Measurements from ENCODE around the gene SEMA5A.

Gene SEMA5A

DNA sequence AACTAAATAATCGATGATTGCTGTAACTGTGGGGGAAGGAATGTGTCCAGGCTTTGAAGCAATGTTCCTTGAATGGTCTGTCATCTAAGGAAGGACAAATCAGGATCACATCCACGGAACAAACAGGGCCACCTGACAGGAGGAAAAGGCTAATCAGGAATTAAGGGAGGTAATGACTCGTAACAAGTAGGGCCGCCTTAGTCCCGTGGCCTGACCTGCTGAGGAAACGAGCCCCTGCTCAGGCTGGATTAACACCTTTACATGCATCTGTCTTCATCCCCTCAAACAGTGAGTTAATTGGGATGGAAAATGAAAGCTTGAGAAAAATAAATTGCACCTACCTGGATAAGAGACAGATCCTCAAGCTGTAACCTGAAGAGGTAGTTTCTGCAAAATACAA is 227.8 kb downstream of the SEMA5A start:
- intact Hi-C loops (cut with micrococcal nuclease): no loop called here
- Mint-ChIP-seq H3K27me3 (no peaks in the 10 kb centered on the region), H3K36me3 (ENCODE audit: low read depth) (no peaks in the 10 kb centered on the region), H3K27ac (no peak overlapping the region), H3K9me3 (no peaks in the 10 kb centered on the region), H3K4me3 (no peak overlapping the region), H3K4me1 (ENCODE audit: low read depth) (no peaks in the 10 kb centered on the region)

DNA sequence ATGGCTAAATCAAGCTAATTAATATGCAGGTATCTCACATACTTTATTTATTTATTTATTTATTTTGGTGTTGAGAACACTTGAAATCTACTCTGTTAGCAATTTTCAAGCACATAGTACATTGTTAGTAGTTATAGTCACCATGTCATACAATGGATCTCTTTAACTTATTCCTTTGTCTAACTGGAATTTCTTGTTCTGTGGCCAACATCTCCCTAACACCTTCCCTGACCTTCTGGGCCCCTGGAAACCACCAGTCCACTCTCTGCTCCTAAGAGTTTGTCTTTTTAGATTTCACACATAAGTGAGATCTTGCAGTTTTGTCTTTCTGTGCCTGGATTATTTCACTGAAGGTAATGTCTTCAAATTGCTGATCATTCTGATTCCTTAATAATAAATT is 229.1 kb downstream of the SEMA5A start:
- Mint-ChIP-seq H3K4me1 (ENCODE audit: low read depth) (no peaks in the 10 kb centered on the region), H3K27ac (no peak overlapping the region), H3K27me3 (no peaks in the 10 kb centered on the region), H3K36me3 (ENCODE audit: low read depth) (no peaks in the 10 kb centered on the region), H3K4me3 (no peak overlapping the region), H3K9me3 (no peaks in the 10 kb centered on the region)
- intact Hi-C loops (cut with micrococcal nuclease): no loop called here

GRCh38 chr5:9316041-9316440 is 229.8 kb downstream of the SEMA5A start:
- no peaks in the 10 kb centered on the region for H3K36me3 Mint-ChIP-seq (ENCODE audit: low read depth)
- H3K27me3 Mint-ChIP-seq: no peaks in the 10 kb centered on the region
- no peak overlapping the region for H3K4me3 Mint-ChIP-seq
- H3K27ac Mint-ChIP-seq: no peak overlapping the region
- intact Hi-C loops (cut with micrococcal nuclease): no loop called here
- no peaks in the 10 kb centered on the region for H3K9me3 Mint-ChIP-seq
- H3K4me1 Mint-ChIP-seq (ENCODE audit: low read depth): no peaks in the 10 kb centered on the region

GRCh38 chr5:9314558-9314957 is 231.3 kb downstream of the SEMA5A start:
- Mint-ChIP-seq H3K4me1 (ENCODE audit: low read depth) (no peaks in the 10 kb centered on the region), H3K27me3 (no peaks in the 10 kb centered on the region), H3K9me3 (no peaks in the 10 kb centered on the region), H3K4me3 (no peak overlapping the region), H3K36me3 (ENCODE audit: low read depth) (no peaks in the 10 kb centered on the region), H3K27ac (no peak overlapping the region)
- intact Hi-C loops (cut with micrococcal nuclease): no loop called here

DNA sequence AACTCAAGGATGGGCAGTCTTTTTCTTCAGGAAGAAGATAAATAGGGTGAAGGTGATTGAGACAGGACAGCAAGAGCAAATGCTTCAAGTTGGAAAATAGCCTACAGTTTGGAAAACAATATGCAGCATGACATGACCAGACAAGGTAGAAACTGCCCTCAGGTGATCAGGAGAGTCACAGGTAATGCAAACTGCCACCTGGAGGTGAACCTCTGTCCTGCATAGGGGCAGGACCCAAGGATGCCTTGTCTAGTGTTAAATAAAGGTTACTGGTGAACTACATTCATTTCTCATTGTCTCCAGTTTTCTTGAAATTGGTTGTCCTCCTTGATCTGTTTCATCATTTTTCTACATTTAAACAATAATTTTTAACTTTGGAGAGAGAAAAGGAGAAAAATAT is 232.1 kb downstream of the SEMA5A start:
- Mint-ChIP-seq H3K27me3 (no peaks in the 10 kb centered on the region), H3K27ac (no peak overlapping the region), H3K4me3 (no peak overlapping the region), H3K36me3 (ENCODE audit: low read depth) (no peaks in the 10 kb centered on the region), H3K4me1 (ENCODE audit: low read depth) (no peaks in the 10 kb centered on the region), H3K9me3 (no peaks in the 10 kb centered on the region)
- intact Hi-C loops (cut with micrococcal nuclease): no loop called here

- intact Hi-C loops (cut with micrococcal nuclease): no loop called here
- no peak overlapping the region for H3K27ac Mint-ChIP-seq
- no peak overlapping the region for H3K4me3 Mint-ChIP-seq
- no peaks in the 10 kb centered on the region for H3K9me3 Mint-ChIP-seq
- no peaks in the 10 kb centered on the region for H3K36me3 Mint-ChIP-seq (ENCODE audit: low read depth)
- H3K4me1 Mint-ChIP-seq (ENCODE audit: low read depth): no peaks in the 10 kb centered on the region
- no peaks in the 10 kb centered on the region for H3K27me3 Mint-ChIP-seq
Measured at GRCh38 chr5:9307150-9307549, 238.7 kb downstream of the SEMA5A start.

DNA sequence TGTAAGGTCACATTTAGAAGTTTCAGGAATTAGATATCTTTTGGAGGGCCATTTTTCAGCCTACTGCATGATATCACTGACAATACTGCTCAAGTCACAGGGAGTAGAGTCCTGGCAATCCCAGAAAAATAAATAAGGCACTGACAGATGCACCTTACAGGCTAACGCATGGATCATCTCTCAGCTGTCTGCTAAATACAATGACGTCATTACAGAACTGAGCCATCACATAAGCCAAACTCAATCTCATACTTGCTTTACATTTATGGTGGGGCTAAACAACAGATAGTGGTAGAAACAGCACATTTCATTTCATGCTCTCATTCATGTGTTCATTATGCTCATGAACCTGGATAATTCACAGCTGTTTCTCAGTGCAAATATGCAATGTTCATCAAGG is 243.7 kb downstream of the SEMA5A start:
- no peaks in the 10 kb centered on the region for H3K4me1 Mint-ChIP-seq (ENCODE audit: low read depth)
- intact Hi-C loops (cut with micrococcal nuclease): no loop called here

DNA sequence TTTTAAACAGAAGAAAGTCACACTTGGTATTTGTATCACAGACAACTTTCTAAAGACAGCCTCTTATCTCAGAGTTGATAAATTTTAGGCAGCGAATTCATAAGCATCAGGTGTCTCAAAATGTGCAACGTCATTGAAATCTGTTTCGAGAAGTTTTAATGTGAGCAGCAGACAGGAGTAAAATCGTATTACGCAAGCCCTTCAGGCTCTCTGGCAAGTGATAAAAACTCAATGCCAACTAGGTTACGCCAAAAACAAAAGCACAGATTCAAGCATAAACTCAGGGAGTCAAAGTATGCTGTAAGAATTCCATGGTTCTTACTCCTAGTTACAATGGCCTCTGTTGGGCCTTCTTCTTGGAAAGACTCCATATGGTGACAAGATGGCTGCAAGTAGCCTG is 244.7 kb downstream of the SEMA5A start:
- intact Hi-C loops (cut with micrococcal nuclease): no loop called here
- Mint-ChIP-seq H3K4me1 (ENCODE audit: low read depth) (no peaks in the 10 kb centered on the region), H3K9me3 (no peaks in the 10 kb centered on the region)

More for the DNA sequence above, 243.7 kb downstream of the SEMA5A start:
- Mint-ChIP-seq H3K36me3 (ENCODE audit: low read depth) (no peaks in the 10 kb centered on the region), H3K4me3 (no peak overlapping the region), H3K27ac (no peak overlapping the region), H3K9me3 (no peaks in the 10 kb centered on the region), H3K27me3 (no peaks in the 10 kb centered on the region)

DNA sequence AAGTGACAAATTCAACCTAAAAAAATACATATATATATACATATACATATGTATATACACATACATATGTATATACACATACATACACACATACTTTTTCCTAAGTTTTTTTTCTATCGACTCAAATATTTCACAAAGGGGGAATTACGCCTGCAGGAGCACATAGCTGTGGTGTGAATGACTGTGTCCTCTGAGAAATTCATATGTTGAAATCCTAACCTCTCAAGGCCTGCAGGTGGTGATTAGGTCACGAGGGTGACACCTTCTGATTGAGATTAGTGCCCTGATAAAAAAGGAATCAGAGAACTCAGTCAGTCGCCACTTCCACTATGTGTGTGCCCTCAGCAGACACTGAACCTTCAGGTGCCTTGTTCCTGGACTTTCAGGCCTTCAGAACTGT is 248.7 kb downstream of the SEMA5A start:
- intact Hi-C loops (cut with micrococcal nuclease): no loop called here
- Mint-ChIP-seq H3K4me3 (no peak overlapping the region), H3K9me3 (no peaks in the 10 kb centered on the region), H3K27me3 (no peaks in the 10 kb centered on the region), H3K4me1 (ENCODE audit: low read depth) (no peaks in the 10 kb centered on the region), H3K36me3 (ENCODE audit: low read depth) (no peaks in the 10 kb centered on the region), H3K27ac (no peak overlapping the region)

More for the DNA sequence above, 244.7 kb downstream of the SEMA5A start:
- no peak overlapping the region for H3K27ac Mint-ChIP-seq
- H3K4me3 Mint-ChIP-seq: no peak overlapping the region
- no peaks in the 10 kb centered on the region for H3K27me3 Mint-ChIP-seq
- H3K36me3 Mint-ChIP-seq (ENCODE audit: low read depth): no peaks in the 10 kb centered on the region

- intact Hi-C loops (cut with micrococcal nuclease): no loop called here
- Mint-ChIP-seq H3K36me3 (ENCODE audit: low read depth) (no peaks in the 10 kb centered on the region), H3K27ac (no peak overlapping the region)
Measured at GRCh38 chr5:9295466-9295801, 250.4 kb downstream of the SEMA5A start.

GRCh38 chr5:9294793-9295465 is 250.9 kb downstream of the SEMA5A start:
- Mint-ChIP-seq H3K9me3 (peaks cover 9% of the 10 kb centered on the region), H3K36me3 (ENCODE audit: low read depth) (no peaks in the 10 kb centered on the region), H3K27ac (no peak overlapping the region), H3K27me3 (no peaks in the 10 kb centered on the region), H3K4me1 (ENCODE audit: low read depth) (no peaks in the 10 kb centered on the region), H3K4me3 (no peak overlapping the region)
- intact Hi-C loops (cut with micrococcal nuclease): no loop called here

More at GRCh38 chr5:9295466-9295801, 250.4 kb downstream of the SEMA5A start:
- Mint-ChIP-seq H3K4me1 (ENCODE audit: low read depth) (no peaks in the 10 kb centered on the region), H3K9me3 (peaks cover 9% of the 10 kb centered on the region), H3K27me3 (no peaks in the 10 kb centered on the region), H3K4me3 (no peak overlapping the region)

DNA sequence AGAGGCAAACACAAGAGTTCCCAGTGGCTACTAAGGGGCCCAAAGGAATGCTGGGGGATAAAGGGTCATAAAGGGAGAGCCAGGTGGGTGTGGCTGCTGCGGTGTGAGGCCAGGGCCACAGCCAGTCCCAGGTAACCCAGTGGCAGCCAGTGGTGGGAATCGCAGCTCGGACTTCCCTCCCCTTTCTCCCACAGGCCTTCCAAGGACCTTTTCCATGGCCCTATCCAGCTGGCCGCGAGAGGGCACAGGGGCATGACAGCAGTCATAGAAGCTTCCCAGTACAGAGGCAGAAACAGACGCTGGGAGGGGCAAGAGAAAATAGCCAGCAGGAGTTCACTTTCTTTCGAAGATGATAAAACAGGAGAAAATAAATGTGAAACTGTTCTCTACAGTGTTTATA is 257.6 kb downstream of the SEMA5A start:
- no peaks in the 10 kb centered on the region for H3K36me3 Mint-ChIP-seq (ENCODE audit: low read depth)
- H3K4me3 Mint-ChIP-seq: no peak overlapping the region
- no peaks in the 10 kb centered on the region for H3K4me1 Mint-ChIP-seq (ENCODE audit: low read depth)
- peaks cover 9% of the 10 kb centered on the region for H3K9me3 Mint-ChIP-seq
- no peaks in the 10 kb centered on the region for H3K27me3 Mint-ChIP-seq
- H3K27ac Mint-ChIP-seq: no peak overlapping the region
- intact Hi-C loops (cut with micrococcal nuclease): no loop called here

DNA sequence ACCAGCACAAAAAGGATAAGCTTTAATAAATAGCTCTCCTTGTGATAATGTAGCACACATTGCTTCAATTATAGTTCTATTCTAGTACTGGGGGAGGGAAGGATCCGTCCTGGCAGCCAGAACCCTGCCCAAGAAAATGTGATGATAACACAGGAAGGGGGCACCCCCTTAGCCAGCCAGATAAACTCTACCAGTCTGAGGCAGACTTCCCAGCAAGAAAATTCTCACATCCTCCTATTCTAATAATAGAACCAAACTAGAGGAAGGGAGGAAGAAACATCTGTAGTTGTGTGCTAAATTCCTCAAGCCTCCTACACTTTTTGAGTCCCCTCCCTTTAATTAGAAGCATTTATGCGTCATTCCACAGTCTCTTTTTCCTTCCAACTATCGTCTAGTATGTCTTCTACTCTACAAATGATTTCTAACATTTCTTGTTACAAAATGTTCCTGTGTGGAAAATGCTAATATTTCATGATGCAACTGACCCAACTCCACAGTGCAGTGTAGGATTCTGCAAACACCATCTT is 261.0 kb downstream of the SEMA5A start:
- intact Hi-C loops (cut with micrococcal nuclease): no loop called here
- Mint-ChIP-seq H3K36me3 (ENCODE audit: low read depth) (no peaks in the 10 kb centered on the region), H3K27me3 (no peaks in the 10 kb centered on the region), H3K27ac (no peak overlapping the region), H3K4me1 (ENCODE audit: low read depth) (no peaks in the 10 kb centered on the region), H3K9me3 (peaks cover 2% of the 10 kb centered on the region), H3K4me3 (no peak overlapping the region)

- intact Hi-C loops (cut with micrococcal nuclease): no loop called here
- Mint-ChIP-seq H3K4me1 (ENCODE audit: low read depth) (no peaks in the 10 kb centered on the region), H3K36me3 (ENCODE audit: low read depth) (no peaks in the 10 kb centered on the region), H3K27me3 (no peaks in the 10 kb centered on the region), H3K4me3 (no peak overlapping the region), H3K9me3 (peaks cover 8% of the 10 kb centered on the region), H3K27ac (no peak overlapping the region)
Measured at GRCh38 chr5:9284272-9284671, 261.6 kb downstream of the SEMA5A start.

GRCh38 chr5:9283473-9283872 is 262.4 kb downstream of the SEMA5A start:
- H3K4me3 Mint-ChIP-seq: no peak overlapping the region
- H3K27ac Mint-ChIP-seq: no peak overlapping the region
- H3K4me1 Mint-ChIP-seq (ENCODE audit: low read depth): no peaks in the 10 kb centered on the region
- peaks cover 12% of the 10 kb centered on the region for H3K9me3 Mint-ChIP-seq
- H3K36me3 Mint-ChIP-seq (ENCODE audit: low read depth): no peaks in the 10 kb centered on the region
- intact Hi-C loops (cut with micrococcal nuclease): no loop called here
- no peaks in the 10 kb centered on the region for H3K27me3 Mint-ChIP-seq

Data from dendritic cell treated with granulocyte-macrophage colony-stimulating factor and Interleukin-4, amounts not matched to agents 40 ng/mL and 50 ng/mL, for 4 days (primary cell).